GM12892 (cell line): ENCODE measurements around the gene RAB3GAP1.
"Not testable (repeated sequence)": the region's sequence is repeated elsewhere in the genome, so short reads cannot be mapped to it uniquely, and the experiment has no call there.

ENCODE experiments used
- POLR2A ChIP-seq: IDR thresholded peaks from 2 replicates; pipeline ENCODE4 v1.6.1; 2011; ENCODE audit warnings: low read depth, low read length, control low read depth
- POLR2AphosphoS5 ChIP-seq: IDR thresholded peaks from 2 replicates; pipeline ENCODE4 v1.6.1; 2011; ENCODE audit warnings: low read depth, low read length, control low read depth
- TAF1 ChIP-seq: IDR thresholded peaks from 2 replicates; pipeline ENCODE4 v1.6.1; 2011; ENCODE audit warnings: low read depth, mild to moderate bottlenecking, control low read depth, low read length, borderline replicate concordance

DNA sequence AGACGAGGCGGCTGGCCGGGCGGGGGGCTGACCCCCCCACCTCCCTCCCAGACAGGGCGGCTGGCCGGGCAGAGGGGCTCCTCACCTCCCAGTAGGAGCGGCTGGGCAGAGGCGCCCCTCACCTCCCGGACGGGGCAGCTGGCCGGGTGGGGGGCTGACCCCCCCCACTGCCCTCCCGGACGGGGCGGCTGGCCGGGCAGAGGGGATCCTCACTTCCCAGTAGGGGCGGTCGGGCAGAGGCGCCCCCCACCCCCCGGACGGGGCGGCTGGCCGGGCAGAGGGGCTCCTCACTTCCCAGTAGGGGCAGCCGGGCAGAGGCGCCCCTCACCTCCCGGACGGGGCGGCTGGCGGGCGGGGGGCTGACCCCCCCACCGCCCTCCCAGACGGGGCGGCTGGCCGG lies 18.9 kb upstream of the RAB3GAP1 start:
- TF ChIP-seq POLR2A, TAF1, POLR2AphosphoS5: not testable (repeated sequence)
